SK-N-SH (cell line): Measurements from ENCODE around the gene SNRPD1. TPM values are rescaled to one million over a fixed set of nuclear protein-coding genes. Genes with fewer than 3 reads are reported as not detected.

ENCODE experiments used
- CTCF ChIA-PET: fragments of 300-600, 350-600 bp; formaldehyde crosslinking; extraction: SDS; loops from one replicate; lab custom pipeline; 2021; lab: Yijun Ruan, JAX
- POLR2A ChIA-PET: fragments of 350-600 bp; sonication (Branson Sonifier 250); formaldehyde crosslinking; extraction: SDS; loops from one replicate; lab custom pipeline; 2020; ENCODE audit warnings: antibody characterized with exemption, inconsistent platforms; lab: Yijun Ruan, JAX
- DNase-seq: peaks from one replicate; pipeline ENCODE4 v3.0.0; 2012
- H2AFZ ChIP-seq: fragments of 200-600 bp; sonication (generic); 2 replicates; pipeline ENCODE4 v1.8.1; 2016; ENCODE audit warnings: antibody characterized with exemption, mild to moderate bottlenecking, low read depth
- H3F3A ChIP-seq: fragments of 200-600 bp; sonication (generic); replicated peaks from 2 replicates; pipeline ENCODE3; 2016; ENCODE audit warnings: antibody characterized with exemption, mild to moderate bottlenecking; ENCODE audit not compliant: insufficient read depth
- H3K27ac ChIP-seq, 2 experiments: fragments of 200-500 bp in 1 of 2; fragments of 200-600 bp in 1 of 2; sonication (Bioruptor generic) in 1 of 2; sonication (generic), shearing (Covaris generic) in 1 of 2; 2 replicates each; pipeline versions ENCODE4 v1.5.1 to v1.6.1; 2014 to 2016; ENCODE audit warnings: low read depth in 2 of 2, inconsistent platforms in 1 of 2, low read length in 1 of 2, mild to moderate bottlenecking in 1 of 2, mixed read lengths in 1 of 2
- H3K27me3 ChIP-seq: fragments of 200-600 bp; sonication (generic), shearing (Covaris generic); 2 replicates; pipeline ENCODE4 v1.6.1; 2016; ENCODE audit warnings: mixed run types; ENCODE audit not compliant: insufficient read depth
- H3K36me3 ChIP-seq, 2 experiments: fragments of 200-500 bp in 1 of 2; fragments of 200-600 bp in 1 of 2; sonication (Bioruptor generic) in 1 of 2; sonication (generic) in 1 of 2; replicated peaks in 1 of 2; 2 replicates each; pipeline versions ENCODE3 to v1.5.1; 2014 to 2016; ENCODE audit warnings: low read length in 1 of 2, mild to moderate bottlenecking in 1 of 2; ENCODE audit not compliant: insufficient read depth in 2 of 2, control insufficient read depth in 1 of 2
- H3K4me1 ChIP-seq, 2 experiments: fragments of 200-500 bp in 1 of 2; fragments of 200-600 bp in 1 of 2; sonication (Bioruptor generic) in 1 of 2; sonication (generic), shearing (Covaris generic) in 1 of 2; 2 replicates each; pipeline versions ENCODE4 v1.5.1 to v1.6.1; 2014 to 2016; ENCODE audit warnings: low read depth in 1 of 2, low read length in 1 of 2, mixed run types in 1 of 2; ENCODE audit not compliant: insufficient read depth in 2 of 2, control insufficient read depth in 1 of 2
- H3K4me2 ChIP-seq: fragments of 200-600 bp; sonication (generic), shearing (Covaris generic); 2 replicates; pipeline ENCODE4 v1.6.1; 2017; ENCODE audit warnings: mixed run types
- H3K4me3 ChIP-seq, 2 experiments: fragments of 200-500 bp in 1 of 2; fragments of 200-600 bp in 1 of 2; sonication (Bioruptor generic) in 1 of 2; sonication (generic), shearing (Covaris generic) in 1 of 2; 2 replicates each; pipeline versions ENCODE4 v1.5.1 to v1.8.1; 2014 to 2016; ENCODE audit warnings: low read depth in 2 of 2, inconsistent platforms in 1 of 2, low read length in 1 of 2, mild to moderate bottlenecking in 1 of 2, mixed read lengths in 1 of 2, moderate library complexity in 1 of 2
- H3K79me2 ChIP-seq: fragments of 200-600 bp; sonication (generic); 2 replicates; pipeline ENCODE4 v1.8.1; 2017; ENCODE audit warnings: mild to moderate bottlenecking; ENCODE audit not compliant: insufficient read depth
- H3K9ac ChIP-seq: fragments of 200-600 bp; sonication (generic); 2 replicates; pipeline ENCODE4 v1.6.1; 2017; ENCODE audit warnings: mixed run types
- H3K9me2 ChIP-seq: fragments of 200-600 bp; sonication (generic); 2 replicates; pipeline ENCODE4 v1.6.1; 2017; ENCODE audit warnings: mixed run types
- H3K9me3 ChIP-seq: fragments of 200-600 bp; sonication (generic); 2 replicates; pipeline ENCODE4 v1.6.1; 2017; ENCODE audit warnings: mixed run types, mild to moderate bottlenecking, moderate library complexity
- H4K20me1 ChIP-seq: fragments of 200-600 bp; sonication (generic); 2 replicates; pipeline ENCODE4 v1.6.1; 2017; ENCODE audit warnings: mild to moderate bottlenecking, mixed run types; ENCODE audit not compliant: insufficient read depth
- ELF1 ChIP-seq: IDR thresholded peaks from 2 replicates; pipeline ENCODE4 v1.4.0; 2012
- EP300 ChIP-seq, 2 experiments: IDR thresholded peaks; 2 replicates each; pipeline versions ENCODE4 v1.4.0 to v1.6.1; 2012; ENCODE audit warnings: borderline replicate concordance in 1 of 2, low read depth in 1 of 2, low read length in 1 of 2
- EZH2phosphoT487 ChIP-seq: fragments of 200-600 bp; sonication (generic); IDR thresholded peaks from 2 replicates; pipeline ENCODE4 v1.6.1; 2017; ENCODE audit warnings: low read depth, mixed run types, mild to moderate bottlenecking, antibody characterized with exemption, moderate library complexity, borderline replicate concordance
- FOSL2 ChIP-seq: IDR thresholded peaks from 2 replicates; pipeline ENCODE4 v1.4.0; 2012; ENCODE audit warnings: low read depth, mild to moderate bottlenecking, moderate library complexity, borderline replicate concordance
- FOXM1 ChIP-seq: IDR thresholded peaks from 2 replicates; pipeline ENCODE4 v1.4.0; 2012; ENCODE audit warnings: low read depth, mild to moderate bottlenecking
- GABPA ChIP-seq: IDR thresholded peaks from 2 replicates; pipeline ENCODE4 v1.4.0; 2012; ENCODE audit warnings: low read depth, mild to moderate bottlenecking
- MEF2A ChIP-seq: IDR thresholded peaks from 2 replicates; pipeline ENCODE4 v1.4.0; 2012; ENCODE audit warnings: low read depth, borderline replicate concordance
- MXI1 ChIP-seq: IDR thresholded peaks from 2 replicates; pipeline ENCODE4 v1.6.1; 2012; ENCODE audit warnings: mild to moderate bottlenecking, low read depth, low read length, improper control_type of control experiment
- NFIC ChIP-seq: IDR thresholded peaks from 2 replicates; pipeline ENCODE4 v1.4.0; 2012; ENCODE audit warnings: borderline replicate concordance
- POLR2AphosphoS5 ChIP-seq: IDR thresholded peaks from 2 replicates; pipeline ENCODE4 v1.6.1; 2012; ENCODE audit warnings: low read depth, low read length
- RAD21 ChIP-seq: IDR thresholded peaks from 2 replicates; pipeline ENCODE4 v1.6.1; 2012; ENCODE audit warnings: mild to moderate bottlenecking, low read length
- RFX5 ChIP-seq: IDR thresholded peaks from 2 replicates; pipeline ENCODE4 v1.6.1; 2012; ENCODE audit warnings: mild to moderate bottlenecking, improper control_type of control experiment, low read length
- RXRA ChIP-seq: IDR thresholded peaks from 2 replicates; pipeline ENCODE4 v1.4.0; 2012; ENCODE audit warnings: low read depth, mild to moderate bottlenecking, borderline replicate concordance
- SIN3A ChIP-seq: IDR thresholded peaks from 2 replicates; pipeline ENCODE4 v1.6.1; 2012; ENCODE audit warnings: low read depth, mild to moderate bottlenecking, low read length, moderate library complexity, borderline replicate concordance
- SMC3 ChIP-seq: IDR thresholded peaks from 2 replicates; pipeline ENCODE4 v1.6.1; 2012; ENCODE audit warnings: low read depth, low read length, improper control_type of control experiment
- TEAD4 ChIP-seq: IDR thresholded peaks from 2 replicates; pipeline ENCODE4 v1.4.0; 2012; ENCODE audit warnings: mild to moderate bottlenecking, borderline replicate concordance; ENCODE audit not compliant: insufficient read depth
- WGBS: methylation state at CpG from one replicate; pipeline ENCODE4 v1.1.6; 2017; ENCODE audit warnings: low lambda C conversion rate; 5-methylcytosine and 5-hydroxymethylcytosine counted together
- polyA plus RNA-seq, 3 experiments: library from polyadenylated mRNA; depleted of rRNA; stranded (reverse); fragments of >200 nt; gene quantifications; 2 replicates each; pipeline ENCODE4 v1.2.3, GENCODE V29; 2012
- TF ChIP-seq, protein P1 (sequence below): IDR thresholded peaks from 2 replicates; pipeline ENCODE4 v1.4.0; 2012; ENCODE audit warnings: low read depth, borderline replicate concordance
- TF ChIP-seq, protein P2 (sequence below): IDR thresholded peaks from 2 replicates; pipeline ENCODE4 v1.4.0; 2012; ENCODE audit warnings: low read depth
- TF ChIP-seq, protein P3 (sequence below): IDR thresholded peaks from 2 replicates; pipeline ENCODE4 v1.6.1; 2012; ENCODE audit warnings: mild to moderate bottlenecking, low read depth, low read length, moderate library complexity
- TF ChIP-seq, protein P4 (sequence below): IDR thresholded peaks from 2 replicates; pipeline ENCODE4 v1.4.0; 2012; ENCODE audit warnings: low read depth, borderline replicate concordance

SNRPD1 gene
- polyA plus RNA-seq, 1 of the 3 experiments (the other 2 are of a cell fraction): 24.6 TPM

DNA sequence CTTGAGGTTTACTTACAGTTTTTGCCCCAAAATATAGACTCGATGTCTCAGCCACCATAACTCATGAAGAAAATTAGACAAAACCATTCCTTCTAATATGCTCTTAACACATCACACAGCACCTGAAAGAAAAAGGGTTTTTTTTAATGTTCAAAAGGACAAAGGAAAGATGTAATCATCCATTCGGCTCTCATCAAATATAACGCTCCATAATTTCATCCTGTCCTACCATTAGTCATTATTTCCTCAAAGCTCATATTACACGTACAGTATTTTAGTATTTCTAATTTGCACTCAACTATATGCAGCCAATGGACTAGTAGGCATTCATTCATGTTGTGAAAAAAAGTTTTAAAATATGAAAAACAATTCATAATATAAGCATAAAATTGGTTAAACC lies 36.5 kb upstream of the SNRPD1 start:
- Histone ChIP-seq H3K9me2 (0 out of 2 replicates have a peak, but pooled peaks cover 4% of the 10 kb centered on the region), H3K4me2 (no peak overlapping the region), H3F3A (peaks cover 20% of the 10 kb centered on the region), H3K9me3 (no peaks in the 10 kb centered on the region), H3K4me3 (no peak overlapping the region), H3K4me1 (peaks cover 0 to 9% of the 10 kb centered on the region in 2 experiments; a peak in 1 of 4 replicates), H4K20me1 (no peaks in the 10 kb centered on the region; the same call in 1 of the 2 replicates), H3K27me3 (no peaks in the 10 kb centered on the region), H3K27ac (no peak overlapping the region), H2AFZ (no peak overlapping the region), H3K9ac (no peak overlapping the region), H3K79me2 (peaks cover 10% of the 10 kb centered on the region), H3K36me3 (peaks cover 39 to 46% of the 10 kb centered on the region in 2 experiments)
- CTCF ChIA-PET: interaction anchor here (1.5 kb wide), 1 partner anchor 25 kb away, joined by 4 read pairs; the partner anchor contains the start of gene ESCO1
- TF ChIP-seq RAD21: no peak
- no peak for TF ChIP-seq MXI1
- TF ChIP-seq MEF2A: no peak
- no peak for TF ChIP-seq SIN3A
- TF ChIP-seq, protein P1, sequence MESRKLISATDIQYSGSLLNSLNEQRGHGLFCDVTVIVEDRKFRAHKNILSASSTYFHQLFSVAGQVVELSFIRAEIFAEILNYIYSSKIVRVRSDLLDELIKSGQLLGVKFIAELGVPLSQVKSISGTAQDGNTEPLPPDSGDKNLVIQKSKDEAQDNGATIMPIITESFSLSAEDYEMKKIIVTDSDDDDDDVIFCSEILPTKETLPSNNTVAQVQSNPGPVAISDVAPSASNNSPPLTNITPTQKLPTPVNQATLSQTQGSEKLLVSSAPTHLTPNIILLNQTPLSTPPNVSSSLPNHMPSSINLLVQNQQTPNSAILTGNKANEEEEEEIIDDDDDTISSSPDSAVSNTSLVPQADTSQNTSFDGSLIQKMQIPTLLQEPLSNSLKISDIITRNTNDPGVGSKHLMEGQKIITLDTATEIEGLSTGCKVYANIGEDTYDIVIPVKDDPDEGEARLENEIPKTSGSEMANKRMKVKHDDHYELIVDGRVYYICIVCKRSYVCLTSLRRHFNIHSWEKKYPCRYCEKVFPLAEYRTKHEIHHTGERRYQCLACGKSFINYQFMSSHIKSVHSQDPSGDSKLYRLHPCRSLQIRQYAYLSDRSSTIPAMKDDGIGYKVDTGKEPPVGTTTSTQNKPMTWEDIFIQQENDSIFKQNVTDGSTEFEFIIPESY: no peak
- TF ChIP-seq EP300 (IDR thresholded peaks at IDR 0.05; ENCODE audit: borderline replicate concordance in 1 of 2, low read depth in 1 of 2, low read length in 1 of 2): no peak
- TF ChIP-seq RXRA: no peak
- no peak for TF ChIP-seq EZH2phosphoT487
- TF ChIP-seq RFX5: no peak
- no peak for TF ChIP-seq SMC3
- TF ChIP-seq, protein P2, sequence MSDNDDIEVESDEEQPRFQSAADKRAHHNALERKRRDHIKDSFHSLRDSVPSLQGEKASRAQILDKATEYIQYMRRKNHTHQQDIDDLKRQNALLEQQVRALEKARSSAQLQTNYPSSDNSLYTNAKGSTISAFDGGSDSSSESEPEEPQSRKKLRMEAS: no peak
- TF ChIP-seq, protein P3, sequence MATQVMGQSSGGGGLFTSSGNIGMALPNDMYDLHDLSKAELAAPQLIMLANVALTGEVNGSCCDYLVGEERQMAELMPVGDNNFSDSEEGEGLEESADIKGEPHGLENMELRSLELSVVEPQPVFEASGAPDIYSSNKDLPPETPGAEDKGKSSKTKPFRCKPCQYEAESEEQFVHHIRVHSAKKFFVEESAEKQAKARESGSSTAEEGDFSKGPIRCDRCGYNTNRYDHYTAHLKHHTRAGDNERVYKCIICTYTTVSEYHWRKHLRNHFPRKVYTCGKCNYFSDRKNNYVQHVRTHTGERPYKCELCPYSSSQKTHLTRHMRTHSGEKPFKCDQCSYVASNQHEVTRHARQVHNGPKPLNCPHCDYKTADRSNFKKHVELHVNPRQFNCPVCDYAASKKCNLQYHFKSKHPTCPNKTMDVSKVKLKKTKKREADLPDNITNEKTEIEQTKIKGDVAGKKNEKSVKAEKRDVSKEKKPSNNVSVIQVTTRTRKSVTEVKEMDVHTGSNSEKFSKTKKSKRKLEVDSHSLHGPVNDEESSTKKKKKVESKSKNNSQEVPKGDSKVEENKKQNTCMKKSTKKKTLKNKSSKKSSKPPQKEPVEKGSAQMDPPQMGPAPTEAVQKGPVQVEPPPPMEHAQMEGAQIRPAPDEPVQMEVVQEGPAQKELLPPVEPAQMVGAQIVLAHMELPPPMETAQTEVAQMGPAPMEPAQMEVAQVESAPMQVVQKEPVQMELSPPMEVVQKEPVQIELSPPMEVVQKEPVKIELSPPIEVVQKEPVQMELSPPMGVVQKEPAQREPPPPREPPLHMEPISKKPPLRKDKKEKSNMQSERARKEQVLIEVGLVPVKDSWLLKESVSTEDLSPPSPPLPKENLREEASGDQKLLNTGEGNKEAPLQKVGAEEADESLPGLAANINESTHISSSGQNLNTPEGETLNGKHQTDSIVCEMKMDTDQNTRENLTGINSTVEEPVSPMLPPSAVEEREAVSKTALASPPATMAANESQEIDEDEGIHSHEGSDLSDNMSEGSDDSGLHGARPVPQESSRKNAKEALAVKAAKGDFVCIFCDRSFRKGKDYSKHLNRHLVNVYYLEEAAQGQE: no peak
- no peak for TF ChIP-seq ELF1
- no peak for TF ChIP-seq FOXM1
- TF ChIP-seq POLR2AphosphoS5: no peak
- no peak for TF ChIP-seq NFIC
- no peak for TF ChIP-seq FOSL2
- TF ChIP-seq, protein P4, sequence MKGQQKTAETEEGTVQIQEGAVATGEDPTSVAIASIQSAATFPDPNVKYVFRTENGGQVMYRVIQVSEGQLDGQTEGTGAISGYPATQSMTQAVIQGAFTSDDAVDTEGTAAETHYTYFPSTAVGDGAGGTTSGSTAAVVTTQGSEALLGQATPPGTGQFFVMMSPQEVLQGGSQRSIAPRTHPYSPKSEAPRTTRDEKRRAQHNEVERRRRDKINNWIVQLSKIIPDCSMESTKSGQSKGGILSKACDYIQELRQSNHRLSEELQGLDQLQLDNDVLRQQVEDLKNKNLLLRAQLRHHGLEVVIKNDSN: no peak
- no peak for TF ChIP-seq GABPA
- no peak for TF ChIP-seq TEAD4
- WGBS: 77% methylated on average over 4 of the region's 4 CpGs
- POLR2A ChIA-PET: no interaction called here
- no peak for DNase-seq
